Endothelial cell of umbilical vein (primary cell): Measurements from ENCODE around the gene COL26A1.

Experiments
- CTCF ChIP-seq, 2 donors: IDR thresholded peaks; 1 replicate in 1 of 2; 2 replicates in 1 of 2; pipeline ENCODE4 v1.5.1; 2011; ENCODE audit warnings: low read length in 2 of 2, mild to moderate bottlenecking in 2 of 2, moderate library complexity in 2 of 2, control low read depth in 1 of 2, inconsistent platforms in 1 of 2, low read depth in 1 of 2; ENCODE audit not compliant: insufficient read depth in 1 of 2; ENCODE audit errors: extremely low read depth in 1 of 2
- EZH2 ChIP-seq: IDR thresholded peaks from 2 replicates; pipeline ENCODE4 v1.6.1; 2012; ENCODE audit warnings: borderline replicate concordance, low read depth, mild to moderate bottlenecking, moderate library complexity, low read length, inconsistent platforms; ENCODE audit not compliant: severe bottlenecking
- JUN ChIP-seq: IDR thresholded peaks from 2 replicates; pipeline ENCODE4 v1.6.1; 2011; ENCODE audit warnings: borderline replicate concordance, low read depth; ENCODE audit not compliant: insufficient read length, insufficient read depth
- MYC ChIP-seq: IDR thresholded peaks from one replicate; pipeline ENCODE4 v1.6.1; 2011; ENCODE audit warnings: mild to moderate bottlenecking, low read depth, low read length
- POLR2A ChIP-seq: IDR thresholded peaks from 2 replicates; pipeline ENCODE4 v1.6.1; 2012; ENCODE audit warnings: low read depth, mild to moderate bottlenecking, control low read depth, low read length
- POLR2AphosphoS5 ChIP-seq: IDR thresholded peaks from 2 replicates; pipeline ENCODE4 v1.6.1; 2012; ENCODE audit warnings: low read depth, mild to moderate bottlenecking, control low read depth, low read length, moderate library complexity; ENCODE audit not compliant: insufficient read depth

- no peak for TF ChIP-seq CTCF (IDR thresholded peaks at IDR 0.05; ENCODE audit: extremely low read depth in 1 of 2, insufficient read depth in 1 of 2, low read depth in 1 of 2, low read length in 2 of 2)
- TF ChIP-seq EZH2, result no peak
- no peak for TF ChIP-seq POLR2A
- TF ChIP-seq POLR2AphosphoS5, result no peak
- no peak for TF ChIP-seq JUN
- no peak for TF ChIP-seq MYC
Measured at GRCh38 chr7:101474178-101474577, 111.5 kb downstream of the COL26A1 start.
